GM19328 (cell line): ENCODE data around the gene CPLX1.
"Not testable (repeated sequence)": the region's sequence is repeated elsewhere in the genome, so short reads cannot be mapped to it uniquely, and the experiment has no call there.

Source experiments
- ATAC-seq: cut with Tn5 transposase; IDR thresholded peaks from one replicate; pipeline ENCODE4 v1.9.1; 2021; ENCODE audit warnings: mild to moderate bottlenecking, moderate library complexity; ENCODE audit not compliant: unreplicated experiment

Gene CPLX1

DNA sequence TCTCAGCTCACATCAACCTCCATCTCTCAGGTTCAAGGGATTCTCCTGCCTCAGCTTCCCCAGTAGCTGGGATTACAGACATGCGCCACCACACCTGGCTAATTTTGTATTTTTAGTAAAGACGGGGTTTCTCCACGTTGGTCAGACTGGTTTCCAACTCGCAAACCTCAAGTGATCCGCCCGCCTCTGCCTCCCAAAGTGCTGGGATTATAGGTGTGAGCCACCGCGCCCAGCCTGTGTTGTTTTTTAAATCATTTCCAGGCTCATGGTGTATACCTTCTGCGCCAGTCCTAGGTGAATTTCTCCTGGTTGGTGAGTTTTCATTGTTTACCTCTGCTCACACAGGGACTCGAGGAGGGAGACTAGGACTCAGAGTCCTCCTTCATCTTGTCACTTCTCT is 45.7 kb downstream of the CPLX1 start:
- not testable (repeated sequence) for ATAC-seq

GRCh38 chr4:779555-779954 is 46.4 kb downstream of the CPLX1 start:
- ATAC-seq = no peak

DNA sequence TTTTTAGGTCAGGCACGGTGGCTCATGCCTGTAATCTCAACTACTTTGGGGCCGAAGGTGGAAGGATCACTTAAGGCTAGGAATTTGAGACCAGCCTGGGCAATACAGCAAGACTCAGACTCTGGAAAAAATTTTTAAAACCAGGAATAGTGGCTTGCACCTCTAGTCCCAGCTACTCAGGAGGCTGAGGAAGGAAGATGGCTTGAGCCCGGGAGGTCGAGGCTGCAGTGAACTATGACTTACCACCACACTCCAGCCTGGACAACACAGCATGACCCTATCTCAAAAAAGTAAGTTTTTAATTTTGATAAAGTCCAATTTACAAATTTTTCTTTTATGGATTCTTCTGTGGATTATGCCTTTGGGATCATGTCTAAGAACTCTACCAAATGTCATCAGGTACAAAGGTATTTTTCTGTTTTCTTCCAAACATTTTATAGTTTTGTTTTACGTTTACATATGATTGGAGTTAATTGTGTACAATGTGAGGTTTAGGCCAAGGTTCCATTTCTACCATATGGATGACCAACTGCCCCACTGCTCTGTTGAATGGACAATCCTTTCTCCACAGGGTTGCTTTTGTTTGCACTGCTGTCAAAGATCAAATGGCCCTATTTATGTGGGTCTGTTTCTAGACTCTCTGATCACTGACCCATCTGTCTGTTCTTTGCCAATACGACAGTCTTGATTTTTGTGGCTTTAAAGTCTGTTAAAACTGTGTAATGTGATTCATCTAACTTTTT is 48.2 kb downstream of the CPLX1 start:
- no peak for ATAC-seq

GRCh38 chr4:776743-777441 is 49.0 kb downstream of the CPLX1 start:
- no peak for ATAC-seq

GRCh38 chr4:775485-775884 is 50.4 kb downstream of the CPLX1 start:
- not testable (repeated sequence) for ATAC-seq

DNA sequence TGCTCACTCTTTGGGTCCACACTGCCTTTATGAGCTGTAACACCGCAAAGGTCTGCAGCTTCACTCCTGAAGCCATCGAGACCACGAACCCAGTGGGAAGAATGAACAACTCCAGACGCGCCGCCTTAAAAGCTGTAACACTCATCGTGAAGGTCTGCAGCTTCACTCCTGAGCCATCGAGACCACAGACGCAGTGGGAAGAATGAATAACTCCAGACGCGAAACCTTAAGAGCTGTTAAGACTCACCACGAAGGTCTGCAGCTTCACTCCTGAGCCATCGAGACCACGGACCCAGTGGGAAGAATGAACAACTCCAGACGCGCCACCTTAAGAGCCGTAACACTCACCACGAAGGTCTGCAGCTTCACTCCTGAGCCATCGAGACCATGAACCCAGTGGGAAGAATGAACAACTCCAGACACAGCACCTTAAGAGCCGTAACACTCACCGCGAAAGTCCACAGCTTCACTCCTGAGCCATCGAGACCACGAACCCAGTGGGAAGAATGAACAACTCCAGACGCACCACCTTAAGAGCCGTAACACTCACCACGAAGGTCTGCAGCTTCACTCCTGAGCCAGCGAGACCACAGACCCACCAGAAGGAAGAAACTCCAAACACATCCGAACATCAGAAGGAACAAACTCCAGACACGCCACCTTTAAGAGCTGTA is 51.4 kb downstream of the CPLX1 start:
- ATAC-seq = not testable (repeated sequence)

- no peak for ATAC-seq
Observed at GRCh38 chr4:773214-773613, 52.7 kb downstream of the CPLX1 start.

GRCh38 chr4:772776-773175 is 53.2 kb downstream of the CPLX1 start:
- no peak for ATAC-seq

DNA sequence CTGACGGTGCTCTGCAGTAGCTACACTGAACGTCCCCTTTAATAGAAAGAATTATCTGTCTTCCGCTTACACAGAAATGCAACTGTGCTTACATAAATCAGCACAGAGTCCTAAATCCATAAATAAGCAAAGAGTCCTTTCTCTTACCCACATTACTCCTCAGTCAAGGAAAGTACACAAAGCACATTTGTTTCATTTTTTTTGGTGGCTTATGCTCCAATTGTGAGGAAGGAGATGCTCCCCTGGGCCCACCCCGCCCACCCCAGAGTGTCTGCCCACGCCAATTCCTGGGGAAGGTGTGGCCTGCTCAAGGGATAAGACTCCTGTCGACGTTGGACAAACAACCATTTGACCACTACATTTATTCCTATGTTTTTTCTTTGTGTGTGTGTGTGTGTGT is 53.8 kb downstream of the CPLX1 start:
- ATAC-seq = no peak

DNA sequence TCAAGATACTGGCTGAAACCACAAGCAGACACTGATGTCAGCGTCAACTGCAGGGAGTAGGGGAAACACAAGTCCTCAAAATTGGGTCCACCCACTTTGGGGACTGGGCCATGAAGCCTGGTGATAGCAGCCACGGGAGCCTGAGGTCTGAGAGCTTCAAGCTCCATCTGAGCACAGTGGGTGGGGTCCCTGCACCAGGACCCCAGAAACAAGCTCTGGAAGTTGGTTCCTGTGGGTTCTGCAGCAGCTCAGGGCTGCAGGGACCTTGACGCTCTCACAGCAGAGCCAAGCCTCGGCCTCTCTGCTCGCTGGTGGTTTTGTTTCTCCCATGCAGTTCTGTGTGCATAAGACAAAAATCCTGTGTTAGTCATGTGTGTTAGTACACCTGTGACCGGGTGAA is 54.5 kb downstream of the CPLX1 start:
- ATAC-seq = no peak

GRCh38 chr4:770022-770421 is 55.9 kb downstream of the CPLX1 start:
- ATAC-seq = no peak

DNA sequence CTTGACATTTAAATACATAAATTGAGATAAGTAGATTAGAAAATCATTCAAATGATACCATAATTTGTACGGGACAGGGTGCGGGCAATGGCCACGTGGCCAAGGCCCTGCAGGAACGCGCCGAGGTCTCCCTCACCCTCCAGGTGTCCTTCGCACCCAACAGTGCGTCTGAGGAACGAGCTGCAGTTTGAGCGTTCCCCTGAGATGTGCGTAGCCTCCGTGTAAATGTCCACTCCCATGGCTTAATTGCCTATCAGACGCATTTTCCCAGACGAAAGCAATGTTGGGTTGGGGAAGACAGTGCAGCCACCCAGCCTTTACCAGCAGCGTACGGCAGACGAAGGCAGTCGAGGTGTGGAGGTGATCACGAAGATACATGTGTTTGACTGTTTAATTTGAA is 56.4 kb downstream of the CPLX1 start:
- no peak for ATAC-seq

DNA sequence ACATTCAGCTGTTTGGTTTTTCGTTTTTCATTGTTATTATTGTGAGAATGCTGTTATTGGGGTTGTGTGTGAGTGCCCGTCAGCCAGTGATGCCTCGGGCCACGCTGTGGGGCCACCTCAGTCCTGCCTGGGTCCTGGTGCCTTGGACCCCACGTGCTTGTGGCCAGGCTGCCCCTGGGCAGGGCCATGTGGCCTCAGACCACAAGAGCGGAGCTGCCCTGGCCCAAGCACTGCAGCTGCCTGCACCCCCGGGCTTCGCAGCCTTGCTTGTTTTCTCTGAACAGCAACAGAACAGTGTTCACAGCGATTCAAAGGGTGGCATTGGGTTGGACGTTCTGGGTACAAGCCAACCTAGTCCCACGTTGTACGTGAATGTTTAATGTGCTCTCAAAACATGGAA is 56.9 kb downstream of the CPLX1 start:
- no peak for ATAC-seq

DNA sequence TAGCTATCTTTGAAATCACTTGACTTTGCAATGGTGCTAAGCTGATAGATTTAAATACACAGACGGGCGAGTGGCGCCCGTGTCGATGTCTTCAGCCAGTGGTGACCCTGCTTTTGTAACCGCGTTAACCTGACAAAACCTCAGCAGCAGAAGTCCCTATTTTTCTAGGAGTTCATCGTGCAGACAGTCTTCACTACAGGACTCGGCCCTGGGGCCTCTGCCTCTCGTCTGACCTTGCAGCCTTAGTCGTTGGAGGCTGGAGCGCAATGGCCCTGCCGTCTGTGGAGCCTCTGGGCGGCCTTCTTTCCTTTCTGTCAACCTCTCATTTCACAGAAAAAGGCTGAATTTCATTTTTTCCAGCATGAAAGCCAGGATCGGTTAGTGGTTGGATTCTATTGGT is 57.9 kb downstream of the CPLX1 start:
- ATAC-seq = no peak

GRCh38 chr4:766559-767283 is 59.2 kb downstream of the CPLX1 start:
- no peak for ATAC-seq

DNA sequence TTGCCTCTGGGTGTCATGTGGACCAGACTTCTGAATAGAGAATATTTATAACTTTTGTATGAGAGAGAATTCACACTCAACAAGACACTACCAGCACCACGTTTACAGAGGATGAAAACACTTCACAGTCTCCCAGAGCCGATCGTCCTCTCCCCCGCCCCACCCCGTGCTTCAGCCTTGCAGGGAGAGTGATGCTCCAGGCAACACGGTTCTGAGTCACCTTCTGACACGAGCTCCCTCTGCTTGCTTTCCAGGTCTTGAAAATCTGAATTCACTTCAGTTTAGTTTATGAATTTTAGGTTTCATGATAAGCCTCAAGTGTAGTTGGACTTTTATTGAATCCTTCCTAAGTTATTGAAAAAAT is 59.8 kb downstream of the CPLX1 start:
- no peak for ATAC-seq

DNA sequence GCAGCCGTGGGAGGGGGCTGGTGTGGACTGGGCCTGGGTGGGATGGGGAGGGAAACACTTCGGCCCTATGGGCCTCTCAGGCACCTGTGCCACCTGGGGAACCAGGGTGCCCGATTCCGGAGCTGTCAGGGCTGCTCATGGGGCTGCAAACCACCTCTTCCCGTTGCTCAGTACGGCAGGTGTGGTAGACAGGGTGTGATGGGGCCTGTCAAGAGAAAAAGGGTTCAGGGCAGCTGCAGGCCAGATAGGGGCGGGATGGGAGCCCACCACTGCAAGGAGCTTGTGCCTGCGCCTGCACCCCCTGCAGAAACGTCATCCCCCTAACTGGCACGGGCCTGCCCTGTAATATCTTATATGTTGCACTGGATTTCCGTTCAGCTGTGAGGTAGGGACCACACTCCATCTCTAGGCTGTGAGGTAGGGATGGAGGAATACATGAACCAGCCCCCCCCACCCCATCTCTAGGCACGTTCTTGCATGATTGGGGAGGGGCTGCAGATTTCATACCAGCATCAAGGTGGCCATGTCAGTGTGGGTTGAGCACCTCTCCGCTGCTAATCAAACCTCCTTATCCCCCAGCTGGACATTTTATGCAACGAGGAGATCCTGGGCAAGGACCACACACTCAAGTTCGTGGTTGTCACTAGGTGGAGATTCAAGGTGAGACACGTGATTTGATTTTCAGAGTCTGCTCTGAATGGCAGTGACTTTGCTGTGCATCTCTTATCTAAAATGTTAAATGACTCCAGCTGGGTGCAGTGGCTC is 61.3 kb downstream of the CPLX1 start:
- no peak for ATAC-seq

DNA sequence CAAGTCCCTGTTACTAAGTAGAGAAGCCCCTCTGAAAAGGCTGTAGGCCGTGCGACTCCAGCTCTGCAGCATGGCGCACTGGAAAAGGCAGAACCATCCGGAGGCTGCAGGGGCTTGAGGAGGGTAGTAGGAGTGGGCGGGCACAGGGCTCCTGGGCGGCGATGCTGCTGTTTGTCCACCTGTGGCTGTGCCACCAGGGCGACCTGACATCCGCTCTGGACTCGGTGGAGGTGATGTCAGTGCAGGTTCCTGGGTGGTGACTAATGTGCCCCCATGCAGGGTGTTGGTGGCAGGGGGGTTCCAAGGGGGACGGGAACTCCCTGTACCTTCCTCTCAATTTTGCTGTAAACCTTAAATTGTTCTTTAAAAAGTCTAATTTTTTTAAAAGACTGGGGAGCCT is 62.0 kb downstream of the CPLX1 start:
- no peak for ATAC-seq

DNA sequence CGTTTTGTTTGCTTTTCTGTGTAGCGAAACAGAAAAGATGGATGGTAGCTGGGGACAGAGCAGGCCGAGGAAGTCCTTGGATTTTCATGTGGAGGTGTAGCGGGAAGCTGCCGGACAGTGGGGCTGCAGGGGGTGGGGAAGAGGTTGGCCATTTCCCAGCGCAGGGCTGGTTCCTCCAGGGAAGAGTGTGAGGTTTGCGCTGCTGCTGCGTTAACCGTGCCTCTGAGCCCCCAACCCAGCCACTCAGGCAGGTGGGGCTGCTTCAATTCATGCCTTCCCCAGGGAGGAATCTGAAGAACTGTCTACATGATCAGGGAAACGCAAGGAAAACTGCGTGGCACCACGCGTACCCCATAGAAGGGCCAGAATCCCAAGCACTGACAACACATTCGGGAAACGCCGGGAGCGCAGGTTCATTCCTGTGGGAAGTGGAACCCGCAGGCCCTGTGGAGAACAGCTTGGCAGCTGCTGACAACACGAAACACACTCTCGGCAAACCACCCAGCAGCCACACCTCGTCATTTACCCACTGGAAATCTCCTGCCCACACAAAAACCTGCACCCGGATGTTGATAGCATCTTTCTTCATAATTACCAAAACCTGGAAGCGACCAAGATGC is 62.6 kb downstream of the CPLX1 start:
- no peak for ATAC-seq
